NCI-H748 treated with DMSO at 0.1 percent for 48 hours (cell line): Measurements from ENCODE around the gene CNIH2.
A peak's percentile ranks its signal among the peaks of the same experiment; 100 is the strongest.
"Not testable (repeated sequence)": the region's sequence is repeated elsewhere in the genome, so short reads cannot be mapped to it uniquely, and the experiment has no call there.

Experiments used
- DNase-seq: peaks from one replicate; lab custom pipeline; 2025; lab: John Stamatoyannopoulos, UW

Gene CNIH2

GRCh38 chr11:66277064-66277463 is 911 bp upstream of the CNIH2 start:
- DNase-seq, result not testable (repeated sequence)

GRCh38 chr11:66278363-66279091 is 552 bp downstream of the CNIH2 start:
- no peak for DNase-seq

GRCh38 chr11:66279092-66279734 is 1.2 kb downstream of the CNIH2 start:
- DNase-seq, result no peak

- no peak for DNase-seq
These were observed 2.5 kb downstream of the CNIH2 start for GRCh38 chr11:66280428-66280827.

GRCh38 chr11:66281001-66281400 is 3.0 kb downstream of the CNIH2 start:
- no peak for DNase-seq

GRCh38 chr11:66281776-66282467 is 3.9 kb downstream of the CNIH2 start:
- no peak for DNase-seq

- DNase-seq, result peak; percentile 93
These were observed 4.8 kb downstream of the CNIH2 start for GRCh38 chr11:66282468-66283455.

- DNase-seq, result no peak
These were observed 5.6 kb downstream of the CNIH2 start for GRCh38 chr11:66283461-66284105.

GRCh38 chr11:66284526-66285078 is 6.6 kb downstream of the CNIH2 start:
- DNase-seq, result no peak

- no peak for DNase-seq
These were observed 7.4 kb downstream of the CNIH2 start for GRCh38 chr11:66285250-66285947.

GRCh38 chr11:66286699-66287098 is 8.7 kb downstream of the CNIH2 start:
- DNase-seq, result no peak

- DNase-seq, result no peak
These were observed 9.4 kb downstream of the CNIH2 start for GRCh38 chr11:66287211-66287888.

GRCh38 chr11:66287889-66288670 is 10.1 kb downstream of the CNIH2 start:
- no peak for DNase-seq

GRCh38 chr11:66288671-66289547 is 10.9 kb downstream of the CNIH2 start, which contains the start of gene YIF1A:
YIF1A (minus strand) TSS chr11:66289143; CDS start chr11:66288985, 158 bp downstream.
- DNase-seq, result peak; percentile 97

- peak; percentile 67 for DNase-seq
These were observed 11.8 kb downstream of the CNIH2 start for GRCh38 chr11:66289548-66290329.

GRCh38 chr11:66290330-66290621 is 12.3 kb downstream of the CNIH2 start:
- no peak for DNase-seq

GRCh38 chr11:66291303-66291705 is 13.3 kb downstream of the CNIH2 start:
- DNase-seq, result no peak
